Gastrocnemius medialis (tissue), 4 donors: ENCODE results near the gene CSH2. TPM values are rescaled to one million over a fixed set of nuclear protein-coding genes. Genes with fewer than 3 reads are reported as not detected.

Experiments used
- ATAC-seq, 2 donors: fragments of 150-250 bp; one replicate each; pipeline ENCODE4 v1.9.1; 2016
- DNase-seq, 2 donors: peaks; one replicate each; pipeline ENCODE4 v3.0.0-alpha.2; 2019
- H3K27ac ChIP-seq, 4 donors: fragments of 200-600 bp; sonication (generic); 1 replicate in 1 of 4; 2 replicates in 3 of 4; pipeline ENCODE4 v1.5.1; 2016 to 2018; ENCODE audit warnings: mild to moderate bottlenecking in 2 of 4, moderate library complexity in 1 of 4
- H3K27me3 ChIP-seq, 3 donors: fragments of 200-600 bp; sonication (generic) in 2 of 3; 1 replicate in 1 of 3; 2 replicates in 2 of 3; pipeline versions ENCODE4 v1.5.1 to v1.6.0; 2016 to 2019; ENCODE audit warnings: mild to moderate bottlenecking in 1 of 3, moderate library complexity in 1 of 3
- H3K36me3 ChIP-seq, 2 donors: fragments of 200-600 bp; sonication (generic) in 1 of 2; one replicate each; pipeline ENCODE4 v1.5.1; 2017 to 2018
- H3K4me1 ChIP-seq, 2 donors: fragments of 200-600 bp; sonication (generic) in 1 of 2; one replicate each; pipeline ENCODE4 v1.5.1; 2016 to 2017; ENCODE audit warnings: mild to moderate bottlenecking in 2 of 2
- H3K4me3 ChIP-seq, 4 donors: fragments of 200-600 bp; sonication (generic) in 3 of 4; 1 replicate in 1 of 4; 2 replicates in 3 of 4; pipeline ENCODE4 v1.5.1; 2016 to 2019; ENCODE audit warnings: mild to moderate bottlenecking in 2 of 4
- H3K9me3 ChIP-seq, 3 donors: fragments of 200-600 bp; sonication (generic) in 2 of 3; 1 replicate in 1 of 3; 2 replicates in 2 of 3; pipeline ENCODE4 v1.5.1; 2016 to 2019
- POLR2A ChIP-seq, 2 donors: fragments of 450-650 bp; IDR thresholded peaks; one replicate each; pipeline ENCODE4 v1.6.1; 2017; ENCODE audit warnings: antibody characterized with exemption in 2 of 2, mild to moderate bottlenecking in 2 of 2, moderate library complexity in 2 of 2
- in situ Hi-C, 4 donors: fragments of 200-750 bp; cut with MboI; loops; one replicate each; pipeline versions ENCODE4 v1.15.0 to v1.8.0; 2017; ENCODE audit warnings: low sequenced_read_pairs in 4 of 4
- intact Hi-C: fragments of 100-400 bp; cut with DNase I; formaldehyde crosslinking; loops from one replicate; pipeline ENCODE4 v1.15.1; 2023; ENCODE audit warnings: low total_unique reads
- total RNA-seq, 4 donors: library from RNA; depleted of rRNA; stranded (reverse); fragments of >200 nt; gene quantifications; one replicate each; pipeline versions ENCODE4 v1.1.0 to v1.2.3, GENCODE V29; 2016
- TF ChIP-seq, protein P1 (sequence below), 5 experiments: fragments of 450-650 bp in 3 of 5; fragments of 200-600 bp in 2 of 5; sonication (generic) in 2 of 5; IDR thresholded peaks in 4 of 5; conservative IDR thresholded peaks in 1 of 5; 1 replicate in 4 of 5; 2 replicates in 1 of 5; pipeline ENCODE4 v1.5.1; 2016 to 2019; ENCODE audit warnings: antibody characterized with exemption in 5 of 5, mild to moderate bottlenecking in 3 of 5, moderate library complexity in 3 of 5

Gene CSH2
- total RNA-seq, 4 donors from 2014 or later: not detected

DNA sequence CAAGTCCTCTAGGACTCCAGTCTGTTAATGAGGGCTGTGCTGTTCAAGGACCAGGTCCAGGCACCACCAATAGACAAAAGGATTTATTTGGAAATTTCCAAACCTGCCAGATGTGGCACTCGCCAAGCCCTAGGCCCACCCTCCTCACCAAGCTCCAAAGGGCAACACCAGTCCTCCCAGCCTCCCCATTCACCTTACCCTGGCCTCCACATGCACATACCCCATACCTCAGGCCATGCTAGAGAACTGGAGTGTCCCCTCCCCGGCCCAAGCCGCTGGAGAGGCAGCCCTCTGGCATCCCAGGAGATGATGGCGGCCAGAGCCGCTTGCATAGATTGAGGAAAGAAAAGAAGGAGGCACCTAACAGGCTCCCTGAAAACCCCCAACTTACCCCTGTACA lies 41.5 kb downstream of the CSH2 start:
- TF ChIP-seq POLR2A (IDR thresholded peaks at IDR 0.05): no peak
- TF ChIP-seq, protein P1, sequence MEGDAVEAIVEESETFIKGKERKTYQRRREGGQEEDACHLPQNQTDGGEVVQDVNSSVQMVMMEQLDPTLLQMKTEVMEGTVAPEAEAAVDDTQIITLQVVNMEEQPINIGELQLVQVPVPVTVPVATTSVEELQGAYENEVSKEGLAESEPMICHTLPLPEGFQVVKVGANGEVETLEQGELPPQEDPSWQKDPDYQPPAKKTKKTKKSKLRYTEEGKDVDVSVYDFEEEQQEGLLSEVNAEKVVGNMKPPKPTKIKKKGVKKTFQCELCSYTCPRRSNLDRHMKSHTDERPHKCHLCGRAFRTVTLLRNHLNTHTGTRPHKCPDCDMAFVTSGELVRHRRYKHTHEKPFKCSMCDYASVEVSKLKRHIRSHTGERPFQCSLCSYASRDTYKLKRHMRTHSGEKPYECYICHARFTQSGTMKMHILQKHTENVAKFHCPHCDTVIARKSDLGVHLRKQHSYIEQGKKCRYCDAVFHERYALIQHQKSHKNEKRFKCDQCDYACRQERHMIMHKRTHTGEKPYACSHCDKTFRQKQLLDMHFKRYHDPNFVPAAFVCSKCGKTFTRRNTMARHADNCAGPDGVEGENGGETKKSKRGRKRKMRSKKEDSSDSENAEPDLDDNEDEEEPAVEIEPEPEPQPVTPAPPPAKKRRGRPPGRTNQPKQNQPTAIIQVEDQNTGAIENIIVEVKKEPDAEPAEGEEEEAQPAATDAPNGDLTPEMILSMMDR (IDR thresholded peaks at IDR 0.05 in 4 of 5, conservative IDR thresholded peaks at IDR 0.05 in 1 of 5): no peak
- Histone ChIP-seq H3K36me3 (peaks cover 0 to 78% of the 10 kb centered on the region in 2 donors), H3K27me3 (no peaks in the 10 kb centered on the region), H3K4me3 (no peak overlapping the region), H3K9me3 (no peaks in the 10 kb centered on the region), H3K4me1 (peaks cover 36 to 45% of the 10 kb centered on the region in 2 donors), H3K27ac (no peak overlapping the region)
- intact Hi-C loops (no loop called here), in situ Hi-C loops (loop anchor here in 2 of 4 donors (25.0 kb wide), 2 partner anchors 395 to 680 kb away; partner anchors contain the start of genes CEP95 (in 1 of the 2), CYB561 (in 1 of the 2) and DDX5 (in 1 of the 2))
- no peak for ATAC-seq
- DNase-seq: no peak

- TF ChIP-seq, protein P1 (IDR thresholded peaks at IDR 0.05 in 4 of 5, conservative IDR thresholded peaks at IDR 0.05 in 1 of 5): no peak
- no peak for TF ChIP-seq POLR2A (IDR thresholded peaks at IDR 0.05)
- Histone ChIP-seq H3K27ac (no peak overlapping the region), H3K4me3 (no peak overlapping the region), H3K36me3 (peaks cover 0 to 73% of the 10 kb centered on the region in 2 donors), H3K9me3 (no peaks in the 10 kb centered on the region), H3K4me1 (peaks cover 35 to 39% of the 10 kb centered on the region in 2 donors), H3K27me3 (no peaks in the 10 kb centered on the region)
- DNase-seq (no peak), ATAC-seq (no peak)
- in situ Hi-C loops (loop anchor here in 2 of 4 donors (25.0 kb wide), 2 partner anchors 394 to 681 kb away; partner anchors contain the start of genes CEP95 (in 1 of the 2), CYB561 (in 1 of the 2) and DDX5 (in 1 of the 2)), intact Hi-C loops (no loop called here)
These were observed 42.0 kb downstream of the CSH2 start for GRCh38 chr17:63831505-63831904.

DNA sequence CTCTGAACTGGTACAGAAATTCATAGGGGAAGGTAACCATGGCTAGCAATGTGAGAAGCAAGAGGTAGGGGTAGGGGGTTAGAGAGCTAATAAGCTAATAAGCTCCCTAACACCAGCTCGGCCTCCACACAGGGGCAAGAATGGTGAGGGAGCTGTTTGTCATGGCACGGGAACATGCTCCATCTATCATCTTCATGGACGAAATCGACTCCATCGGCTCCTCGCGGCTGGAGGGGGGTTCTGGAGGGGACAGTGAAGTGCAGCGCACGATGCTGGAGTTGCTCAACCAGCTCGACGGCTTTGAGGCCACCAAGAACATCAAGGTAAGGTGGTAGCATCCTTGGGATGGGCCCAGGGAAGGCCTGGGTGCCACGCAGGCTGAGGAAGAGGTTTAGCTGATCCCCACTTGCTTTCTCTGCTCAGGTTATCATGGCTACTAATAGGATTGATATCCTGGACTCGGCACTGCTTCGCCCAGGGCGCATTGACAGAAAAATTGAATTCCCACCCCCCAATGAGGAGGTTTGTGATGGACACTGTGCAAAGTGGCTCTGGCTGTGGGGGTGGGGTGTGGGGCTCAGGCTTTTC lies 42.5 kb downstream of the CSH2 start:
- no peak for TF ChIP-seq POLR2A (IDR thresholded peaks at IDR 0.05)
- TF ChIP-seq, protein P1 (IDR thresholded peaks at IDR 0.05 in 4 of 5, conservative IDR thresholded peaks at IDR 0.05 in 1 of 5): no peak
- Histone ChIP-seq H3K27me3 (no peaks in the 10 kb centered on the region), H3K4me1 (peaks cover 38 to 41% of the 10 kb centered on the region in 2 donors), H3K36me3 (peaks cover 0 to 68% of the 10 kb centered on the region in 2 donors), H3K27ac (peak overlapping the region in 1 of 4 donors; percentile 92), H3K9me3 (no peaks in the 10 kb centered on the region), H3K4me3 (no peak overlapping the region)
- in situ Hi-C loops: loop anchor here in 2 of 4 donors (25.0 kb wide), 2 partner anchors 394 to 681 kb away; partner anchors contain the start of genes CEP95 (in 1 of the 2), CYB561 (in 1 of the 2) and DDX5 (in 1 of the 2)
- no peak for ATAC-seq
- no peak for DNase-seq
- intact Hi-C loops: no loop called here

GRCh38 chr17:63830278-63830677 lies 43.2 kb downstream of the CSH2 start:
- Histone ChIP-seq H3K4me3 (no peak overlapping the region), H3K27me3 (no peaks in the 10 kb centered on the region), H3K27ac (peak overlapping the region in 1 of 4 donors; percentile 92), H3K9me3 (no peaks in the 10 kb centered on the region), H3K4me1 (peaks cover 36 to 48% of the 10 kb centered on the region in 2 donors), H3K36me3 (peaks cover 0 to 69% of the 10 kb centered on the region in 2 donors)
- in situ Hi-C loops: loop anchor here in 2 of 4 donors (25.0 kb wide), 2 partner anchors 393 to 682 kb away; partner anchors contain the start of genes CEP95 (in 1 of the 2), CYB561 (in 1 of the 2) and DDX5 (in 1 of the 2)
- DNase-seq (no peak), ATAC-seq (no peak)
- intact Hi-C loops: no loop called here
- TF ChIP-seq, protein P1 (IDR thresholded peaks at IDR 0.05 in 4 of 5, conservative IDR thresholded peaks at IDR 0.05 in 1 of 5): no peak
- no peak for TF ChIP-seq POLR2A (IDR thresholded peaks at IDR 0.05)
